NCI-H446 treated with DMSO at 0.1 percent for 48 hours (cell line): ENCODE measurements around the gene LUZP4.
A peak's percentile ranks its signal among the peaks of the same experiment; 100 is the strongest.
"Not testable (repeated sequence)": the region's sequence is repeated elsewhere in the genome, so short reads cannot be mapped to it uniquely, and the experiment has no call there.

Experiments used
- DNase-seq: peaks from one replicate; lab custom pipeline; 2025; lab: John Stamatoyannopoulos, UW

LUZP4 gene

GRCh38 chrX:115337491-115338144 is 48.1 kb downstream of the LUZP4 start:
- no peak for DNase-seq

GRCh38 chrX:115339441-115340025 is 50.0 kb downstream of the LUZP4 start:
- DNase-seq: no peak

- no peak for DNase-seq
Observed at GRCh38 chrX:115341421-115341820, 51.9 kb downstream of the LUZP4 start.

GRCh38 chrX:115344885-115345614 is 55.5 kb downstream of the LUZP4 start:
- peak; percentile 65 for DNase-seq

GRCh38 chrX:115345615-115346014 is 56.1 kb downstream of the LUZP4 start:
- no peak for DNase-seq

- not testable (repeated sequence) for DNase-seq
Observed at GRCh38 chrX:115346738-115347137, 57.2 kb downstream of the LUZP4 start.

GRCh38 chrX:115348446-115349225 is 59.1 kb downstream of the LUZP4 start:
- no peak for DNase-seq

GRCh38 chrX:115350711-115351381 is 61.3 kb downstream of the LUZP4 start:
- no peak for DNase-seq

GRCh38 chrX:115356369-115356768 is 66.9 kb downstream of the LUZP4 start:
- DNase-seq: no peak
